NCI-H1092 treated with DMSO at 0.1 percent for 48 hours (cell line): ENCODE results near the gene ST14.
"Not testable (repeated sequence)": the region's sequence is repeated elsewhere in the genome, so short reads cannot be mapped to it uniquely, and the experiment has no call there.

Experiments
- DNase-seq: peaks from one replicate; lab custom pipeline; 2025; lab: John Stamatoyannopoulos, UW

The ST14 gene

GRCh38 chr11:130223291-130223971, 63.8 kb downstream of the ST14 start:
- DNase-seq, result no peak

DNA sequence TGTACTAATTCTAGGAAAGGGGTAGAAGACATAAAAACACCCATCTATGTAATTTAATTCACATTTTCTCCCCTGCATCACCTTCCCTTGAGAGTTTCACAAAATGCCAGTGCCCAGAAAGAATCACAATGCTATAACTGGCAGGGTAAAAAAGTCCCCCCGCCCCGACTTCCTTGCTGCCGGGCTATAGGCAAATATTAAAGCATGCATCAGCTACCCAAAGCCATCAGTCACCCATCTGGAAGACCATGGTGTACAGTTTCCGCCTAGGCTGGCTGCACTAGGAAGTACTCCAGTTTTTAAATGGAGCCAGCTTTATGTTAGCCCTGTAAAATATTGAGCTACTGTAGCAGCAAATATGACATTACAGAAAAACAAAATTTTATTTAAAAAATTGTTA, 67.8 kb downstream of the ST14 start:
- no peak for DNase-seq

DNA sequence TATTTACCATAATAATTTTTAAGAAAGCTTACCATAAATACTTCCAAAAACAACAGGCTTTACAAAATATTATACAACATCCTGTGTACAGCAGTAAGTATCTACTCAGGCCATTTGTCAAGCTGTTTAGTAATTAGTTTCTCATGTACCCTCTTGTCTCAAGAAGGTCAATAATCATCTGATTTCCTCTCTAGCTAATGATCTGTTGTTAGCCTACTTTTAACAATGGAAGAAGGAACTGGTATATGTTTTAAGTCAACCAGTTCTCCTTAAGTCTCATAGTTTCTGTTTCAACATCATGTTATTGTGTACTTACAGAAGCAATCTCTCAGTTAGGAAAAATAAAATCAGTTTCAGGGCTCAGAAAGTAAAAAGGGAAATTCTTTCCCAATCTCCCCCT, 73.9 kb downstream of the ST14 start:
- not testable (repeated sequence) for DNase-seq

- DNase-seq, result not testable (repeated sequence)
Observed at GRCh38 chr11:130233888-130234287, 74.3 kb downstream of the ST14 start.

- no peak for DNase-seq
Observed at GRCh38 chr11:130234315-130234714, 74.7 kb downstream of the ST14 start.

DNA sequence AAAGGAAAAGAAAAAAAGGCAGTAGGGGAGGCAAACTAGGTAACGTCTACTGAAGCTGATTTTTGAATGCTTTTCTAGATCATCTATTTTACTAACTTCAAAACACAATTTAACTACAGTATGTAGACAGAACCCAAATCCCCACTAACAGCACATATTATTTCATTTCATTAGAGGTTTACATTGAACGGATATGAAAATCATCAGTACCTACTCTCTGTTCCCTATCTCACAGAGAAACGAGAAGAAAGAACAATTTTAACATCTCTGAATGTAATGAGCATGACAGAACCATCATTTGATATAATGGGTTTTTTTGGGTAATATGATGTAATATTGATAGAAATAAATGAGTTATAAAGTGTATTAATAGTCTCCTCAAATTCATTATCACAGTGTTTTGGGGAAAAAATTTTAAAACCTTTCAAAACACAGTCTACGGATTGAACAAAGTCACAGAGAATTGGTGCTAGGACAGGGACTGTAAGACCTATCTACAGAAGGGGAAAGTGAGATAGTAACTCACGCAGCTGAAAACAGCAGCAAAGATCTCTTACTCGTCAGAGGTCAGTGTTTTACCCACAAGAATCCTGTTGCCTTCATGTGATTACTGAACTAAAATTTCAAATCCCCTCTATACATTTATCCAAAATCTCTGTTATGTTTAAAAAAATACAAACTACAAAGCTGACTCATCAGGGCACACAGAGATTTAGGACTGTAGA, 77.9 kb downstream of the ST14 start:
- no peak for DNase-seq

DNA sequence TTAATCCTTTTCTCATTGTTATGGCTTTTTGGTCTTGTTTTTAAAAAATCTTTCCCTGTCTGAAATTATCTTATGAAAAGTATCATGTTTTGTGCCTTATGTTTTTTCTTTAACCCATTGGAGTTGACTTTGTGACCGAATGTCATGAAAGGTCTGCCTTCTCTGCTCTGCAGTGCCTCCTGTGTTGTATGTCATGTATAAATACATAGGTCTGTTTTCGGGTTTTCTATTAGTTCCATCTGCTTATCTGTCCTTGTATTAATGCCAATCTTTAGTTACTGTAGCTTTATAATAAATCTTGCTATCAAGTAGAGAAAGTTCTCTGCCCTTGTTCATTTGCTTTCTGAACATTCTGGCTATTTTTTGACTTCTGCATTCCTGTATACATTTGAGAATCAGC, 82.1 kb downstream of the ST14 start:
- DNase-seq, result no peak

- DNase-seq, result no peak
Observed at GRCh38 chr11:130243816-130244215, 84.2 kb downstream of the ST14 start.

DNA sequence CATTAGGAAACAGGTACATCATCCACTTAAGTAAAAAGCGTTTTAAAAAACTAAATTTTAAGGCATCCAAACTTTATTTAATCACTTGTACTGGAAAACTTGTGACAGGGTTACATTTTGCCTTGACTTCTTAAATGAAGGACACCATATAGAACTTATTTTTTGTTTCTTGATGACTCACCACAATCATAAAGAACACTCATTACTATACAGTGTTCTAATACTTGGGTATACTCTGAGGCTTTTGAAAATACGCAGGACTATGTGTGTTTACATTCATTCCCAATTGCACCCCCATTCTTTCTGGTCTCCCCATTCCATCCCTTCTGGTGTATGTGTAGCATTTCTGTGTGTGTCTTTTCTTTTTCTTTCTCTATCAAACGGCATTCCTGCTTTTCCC, 85.3 kb downstream of the ST14 start:
- DNase-seq, result no peak

DNA sequence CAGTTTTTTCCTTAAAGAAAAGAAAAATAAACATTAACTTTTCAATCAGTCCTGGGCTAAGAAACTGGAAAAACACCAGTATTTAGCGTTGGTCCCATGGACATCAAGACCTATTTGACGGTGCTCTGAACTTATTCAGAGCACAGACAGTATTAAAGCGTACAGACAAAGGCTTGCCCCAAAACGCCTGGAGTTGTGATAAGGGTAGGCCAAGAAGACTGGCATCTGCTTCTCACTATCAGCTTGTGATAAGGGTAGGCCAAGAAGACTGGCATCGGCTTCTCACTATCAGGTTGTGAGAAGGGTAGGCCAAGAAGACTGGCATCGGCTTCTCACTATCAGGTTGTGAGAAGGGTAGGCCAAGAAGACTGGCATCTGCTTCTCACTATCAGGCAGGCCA, 85.8 kb downstream of the ST14 start:
- not testable (repeated sequence) for DNase-seq

GRCh38 chr11:130246270-130246669, 86.7 kb downstream of the ST14 start:
- DNase-seq, result no peak

GRCh38 chr11:130246738-130247137, 87.2 kb downstream of the ST14 start:
- DNase-seq, result no peak

DNA sequence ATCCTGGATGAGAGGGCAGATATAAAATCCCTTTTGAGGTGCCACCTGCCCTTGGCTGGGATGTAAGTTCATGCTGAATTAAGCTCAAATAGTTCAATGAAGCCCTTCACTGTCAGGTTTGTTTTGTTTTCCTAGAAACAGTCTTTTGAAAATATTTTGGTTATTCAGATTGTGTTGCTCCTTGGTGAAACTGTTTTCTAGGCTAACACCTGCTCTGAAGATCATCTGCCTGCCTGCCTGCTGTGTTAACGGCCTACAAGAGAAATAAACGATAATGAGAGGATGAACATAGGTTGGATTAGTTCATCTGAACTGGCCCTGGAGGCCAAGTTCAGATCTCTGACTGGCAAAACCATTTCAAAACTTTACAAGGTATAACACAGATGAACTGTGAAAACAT, 87.7 kb downstream of the ST14 start:
- peak; percentile 14 for DNase-seq

- DNase-seq, result no peak
Observed at GRCh38 chr11:130249371-130249770, 89.8 kb downstream of the ST14 start.

- not testable (repeated sequence) for DNase-seq
Observed at GRCh38 chr11:130249929-130250328, 90.3 kb downstream of the ST14 start.

- DNase-seq, result not testable (repeated sequence)
Observed at GRCh38 chr11:130251763-130252162, 92.2 kb downstream of the ST14 start.
